Posterior vena cava (tissue), 2 donors: ENCODE results near the gene ASB13. TPM values are rescaled to one million over a fixed set of nuclear protein-coding genes. Genes with fewer than 3 reads are reported as not detected.
A peak's percentile ranks its signal among the peaks of the same experiment; 100 is the strongest.

Source experiments
- DNase-seq: peaks from one replicate; pipeline ENCODE4 v3.0.0-alpha.2; 2020; ENCODE audit warnings: low spot score
- intact Hi-C, 2 donors: fragments of 100-400 bp; cut with DNase I; formaldehyde crosslinking; loops; one replicate each; pipeline versions ENCODE4 v1.14.1 to v1.14.2; 2022 to 2023
- total RNA-seq, 2 donors: library from RNA; stranded (reverse); fragmentation: NEBNext Ultra II Directional; extraction: Animal tissue kit (Norgen Biotek cat#: 25700); gene quantifications; one replicate each; pipeline ENCODE4 v1.2.1, GENCODE V29; 2021
- donor health status: DM: yes; HTN: yes; CAD: no.
- donor health status: DM: yes; HTN: yes; CAD: no.

Gene ASB13
- total RNA-seq, 2 donors from 2014 or later = 19.7 to 21.6 TPM

DNA sequence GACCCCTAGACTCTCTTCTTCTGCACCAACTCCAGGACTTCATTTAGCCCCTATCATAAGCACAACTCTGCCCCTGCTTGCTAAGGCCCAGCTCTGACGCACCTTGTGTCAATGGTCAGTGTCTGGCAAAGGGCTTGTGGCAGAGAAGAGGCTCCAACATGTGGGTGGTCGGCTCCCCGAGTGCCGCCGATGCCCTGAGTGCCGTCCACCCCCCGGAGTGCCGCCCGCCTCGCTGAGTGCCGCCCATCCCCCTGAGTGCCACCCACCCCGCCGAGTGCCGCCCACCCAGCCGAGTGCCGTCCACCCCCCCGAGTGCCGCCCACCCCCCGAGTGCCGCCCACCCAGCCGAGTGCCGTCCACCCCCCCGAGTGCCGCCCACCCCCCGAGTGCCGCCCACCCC lies 50.3 kb downstream of the ASB13 start:
- no peak for DNase-seq

GRCh38 chr10:5615316-5615715 lies 51.1 kb downstream of the ASB13 start:
- DNase-seq = no peak
- intact Hi-C loops = no loop called here

More for the DNA sequence above, 50.3 kb downstream of the ASB13 start:
- intact Hi-C loops = no loop called here

GRCh38 chr10:5614155-5614721 lies 52.2 kb downstream of the ASB13 start:
- no peak for DNase-seq
- intact Hi-C loops = no loop called here

- intact Hi-C loops = no loop called here
Observed at GRCh38 chr10:5613481-5614154, 52.8 kb downstream of the ASB13 start.

DNA sequence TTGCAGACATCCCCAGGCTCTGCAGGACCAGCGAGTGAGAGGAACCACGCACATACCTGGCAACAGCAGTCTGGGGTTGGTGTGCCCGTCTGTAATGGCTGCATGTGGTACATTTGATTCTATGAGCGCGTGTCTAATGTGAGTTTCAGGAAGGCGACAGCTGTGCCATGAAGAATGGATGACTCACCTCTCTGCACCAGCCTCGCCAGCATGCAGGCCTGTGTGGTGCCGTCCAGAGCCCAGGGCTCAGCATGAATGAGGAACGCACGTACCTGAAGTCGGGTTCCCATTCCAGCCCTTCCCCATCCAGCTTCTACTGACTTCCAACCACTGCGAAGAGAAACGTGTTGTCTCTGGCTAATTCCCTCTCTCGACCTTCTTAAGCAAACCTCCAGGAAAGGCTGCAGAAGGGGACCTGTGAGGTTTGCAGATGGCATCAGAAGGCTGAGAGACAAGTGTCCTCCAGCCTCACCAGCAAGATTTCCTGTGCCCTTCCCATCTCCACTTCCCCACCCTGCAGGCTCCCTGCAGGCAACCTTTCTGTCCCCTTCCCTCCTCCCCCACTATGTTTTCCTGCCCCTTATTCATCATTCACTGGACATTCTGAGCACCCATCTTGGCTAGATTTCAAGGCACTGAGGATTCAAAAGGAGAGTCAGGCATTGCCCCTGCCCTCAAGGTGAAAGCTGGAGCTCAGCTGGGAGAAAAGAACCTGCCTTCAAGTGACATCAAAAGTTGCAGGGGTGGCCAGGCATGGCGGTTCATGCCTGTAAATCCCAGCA lies 54.3 kb downstream of the ASB13 start:
- intact Hi-C loops = no loop called here
- DNase-seq = no peak

More at GRCh38 chr10:5613481-5614154, 52.8 kb downstream of the ASB13 start:
- no peak for DNase-seq

DNA sequence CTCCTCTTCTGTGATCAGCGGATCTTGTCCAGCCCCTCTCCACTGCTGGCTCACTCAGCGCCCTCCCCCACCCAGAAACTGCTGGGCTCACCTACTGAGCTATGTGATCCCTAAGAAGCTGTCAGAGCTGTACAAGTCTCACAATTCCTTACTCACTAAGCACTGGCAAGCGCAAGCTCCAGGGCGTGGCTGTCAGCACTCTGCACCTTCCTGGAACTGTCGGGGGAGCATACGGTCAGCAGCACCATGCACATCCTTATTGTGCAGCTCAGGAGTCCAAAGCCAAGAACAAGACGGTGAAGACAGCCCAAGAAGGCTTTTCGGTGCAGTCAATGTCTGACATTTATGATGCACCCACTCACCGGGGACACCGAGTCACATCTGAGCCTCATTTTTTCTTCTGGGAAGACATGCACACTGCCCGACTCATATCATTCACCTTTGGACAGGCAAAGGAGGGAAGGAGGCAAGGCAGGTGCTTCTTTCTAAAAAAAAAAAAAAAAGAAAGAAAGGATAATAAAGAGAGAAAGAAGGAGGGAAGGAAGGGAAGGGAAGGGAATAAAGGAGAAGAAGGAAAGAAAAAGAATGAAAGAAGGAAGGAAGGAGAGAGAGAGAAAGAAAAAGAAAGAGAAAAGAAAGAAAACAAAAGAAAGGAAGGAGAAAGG lies 56.3 kb downstream of the ASB13 start:
- intact Hi-C loops = no loop called here
- no peak for DNase-seq

DNA sequence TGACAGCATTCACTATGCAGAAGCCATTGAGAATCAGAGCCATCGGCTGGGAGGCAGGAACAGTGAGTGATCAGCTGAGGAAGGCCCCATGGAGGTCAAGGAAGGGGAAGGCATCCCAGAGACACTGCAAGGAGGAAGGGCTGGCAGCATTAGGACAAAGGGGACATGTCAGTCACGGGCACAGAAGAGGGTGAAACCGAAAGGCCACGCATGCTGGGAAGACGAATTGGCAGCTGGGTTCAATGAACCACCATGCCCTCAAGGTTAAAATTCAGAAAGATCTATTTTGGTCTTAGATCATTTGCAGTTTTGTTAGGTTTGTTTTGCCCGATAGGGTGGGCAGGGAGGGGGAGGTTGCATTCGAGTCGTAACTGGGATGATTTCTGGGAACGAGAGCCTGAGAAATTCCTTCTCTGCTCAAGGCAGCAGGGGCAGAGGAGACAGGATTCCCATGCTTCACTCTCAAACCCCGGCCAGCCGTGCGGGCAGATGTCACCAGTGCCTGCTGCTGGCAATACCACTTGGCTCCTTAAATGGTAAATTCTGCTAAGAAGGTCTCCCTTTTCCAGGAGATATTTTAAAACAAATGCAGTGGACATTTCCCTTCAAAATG lies 57.7 kb downstream of the ASB13 start:
- intact Hi-C loops = no loop called here
- DNase-seq = no peak

DNA sequence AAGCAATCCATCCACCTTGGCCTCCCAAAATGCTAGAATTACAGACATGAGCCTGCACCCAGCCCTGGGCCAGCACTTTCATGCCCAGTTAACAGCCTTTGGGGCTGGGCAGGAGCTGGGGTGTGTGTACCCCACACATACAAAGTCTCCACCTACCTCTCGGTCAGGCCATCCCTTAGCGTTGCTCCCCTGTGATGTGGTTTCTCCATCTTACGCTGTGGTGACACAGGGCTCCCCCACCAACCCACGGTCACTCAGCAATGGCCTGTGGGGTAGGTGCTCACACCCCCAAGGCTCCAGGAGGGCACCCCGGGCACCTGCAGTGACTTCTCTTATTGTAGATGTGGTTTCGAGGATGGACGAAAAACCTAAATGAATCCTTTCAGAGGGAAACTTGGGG lies 58.8 kb downstream of the ASB13 start:
- no peak for DNase-seq
- intact Hi-C loops = no loop called here

- no peak for DNase-seq
- intact Hi-C loops = no loop called here
Observed at GRCh38 chr10:5606864-5607263, 59.5 kb downstream of the ASB13 start.

DNA sequence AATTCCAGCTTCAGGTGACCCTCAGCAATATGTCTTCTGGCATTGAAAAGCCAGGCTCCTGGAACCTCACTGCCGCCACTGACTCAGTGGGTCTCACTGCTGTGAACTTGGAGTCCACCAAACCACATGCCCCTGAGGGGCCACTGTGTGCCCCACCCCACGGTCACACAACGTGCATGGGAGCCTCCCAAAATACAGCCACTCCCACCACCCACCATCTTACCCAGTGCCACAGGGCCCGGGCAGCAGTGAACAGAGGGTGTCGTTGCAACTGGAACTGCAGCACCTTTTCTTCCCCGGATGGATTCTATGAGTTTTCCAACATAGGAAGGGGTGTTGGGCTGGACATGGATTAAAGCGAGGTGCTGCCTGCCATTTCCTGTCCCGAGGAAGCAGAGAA lies 60.1 kb downstream of the ASB13 start:
- DNase-seq = peak; percentile 41
- intact Hi-C loops = no loop called here

- intact Hi-C loops = no loop called here
Observed at GRCh38 chr10:5604961-5605360, 61.4 kb downstream of the ASB13 start.

GRCh38 chr10:5604236-5604925 lies 62.0 kb downstream of the ASB13 start:
- DNase-seq = peak; percentile 63
- intact Hi-C loops = no loop called here

More at GRCh38 chr10:5604961-5605360, 61.4 kb downstream of the ASB13 start:
- peak; percentile 76 for DNase-seq

- intact Hi-C loops = no loop called here
- no peak for DNase-seq
Observed at GRCh38 chr10:5603848-5604170, 62.6 kb downstream of the ASB13 start.

GRCh38 chr10:5603091-5603847 lies 63.1 kb downstream of the ASB13 start:
- intact Hi-C loops = no loop called here
- no peak for DNase-seq

GRCh38 chr10:5601826-5602495 lies 64.4 kb downstream of the ASB13 start:
- DNase-seq = no peak
- intact Hi-C loops = no loop called here

GRCh38 chr10:5600908-5601307 lies 65.5 kb downstream of the ASB13 start:
- intact Hi-C loops = no loop called here
- DNase-seq = no peak

DNA sequence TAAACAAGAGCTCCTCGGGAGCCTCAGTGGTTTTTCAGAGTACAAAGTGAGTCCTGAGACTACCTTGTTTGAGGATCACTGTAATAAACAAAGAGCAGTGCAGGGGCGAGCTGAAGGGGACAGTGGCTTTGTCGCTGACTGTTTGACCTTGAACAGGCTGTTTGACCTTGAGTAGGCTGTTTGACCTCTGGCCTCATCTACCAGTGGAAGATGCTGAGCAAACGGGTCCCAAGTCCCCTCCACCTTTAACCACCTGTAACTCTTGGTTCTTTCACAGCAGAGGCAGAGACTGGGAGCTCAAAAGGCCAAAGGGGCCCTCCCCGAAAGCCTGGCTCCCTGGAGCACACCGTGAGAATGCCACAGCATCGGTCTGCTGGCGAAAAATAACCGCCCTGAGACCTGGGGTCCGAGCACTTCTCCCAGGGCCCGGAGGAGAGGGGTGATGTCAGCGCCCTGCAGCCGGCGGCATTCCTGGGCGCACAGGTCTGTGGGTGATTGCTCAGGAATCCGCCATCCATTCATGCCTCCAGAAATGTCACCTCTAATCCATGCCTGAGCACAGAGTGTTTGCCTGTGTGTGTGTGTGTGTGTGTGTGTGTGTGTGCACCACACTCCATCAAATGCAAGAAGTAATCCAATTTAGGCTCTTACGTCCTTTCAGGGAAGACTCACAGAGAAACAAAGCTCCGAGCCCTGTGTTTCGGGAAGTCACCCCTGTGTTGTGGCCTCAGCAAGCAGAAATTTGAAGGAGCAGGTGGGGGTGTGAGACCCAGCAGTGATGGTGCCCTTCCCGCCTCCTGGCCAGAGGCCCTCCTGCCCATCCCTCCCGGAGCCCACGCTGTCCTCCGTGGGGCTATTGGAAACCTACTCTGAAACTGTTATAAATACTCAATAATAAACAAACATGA lies 66.5 kb downstream of the ASB13 start:
- DNase-seq = no peak
- intact Hi-C loops = no loop called here
